Fibroblast of lung (primary cell): ENCODE data around the gene UBE2L3.

Experiments
- EZH2 ChIP-seq: IDR thresholded peaks from 2 replicates; pipeline ENCODE4 v1.5.1; 2012; ENCODE audit warnings: low read length, control low read depth, mild to moderate bottlenecking; ENCODE audit errors: missing control alignments
- TF ChIP-seq, protein P1 (sequence below), 2 donors: IDR thresholded peaks in 1 of 2; conservative IDR thresholded peaks in 1 of 2; 1 replicate in 1 of 2; 2 replicates in 1 of 2; pipeline ENCODE4 v1.5.1; 2011 to 2012; ENCODE audit warnings: low read length in 2 of 2, control low read depth in 1 of 2, inconsistent platforms in 1 of 2, low read depth in 1 of 2, mild to moderate bottlenecking in 1 of 2

DNA sequence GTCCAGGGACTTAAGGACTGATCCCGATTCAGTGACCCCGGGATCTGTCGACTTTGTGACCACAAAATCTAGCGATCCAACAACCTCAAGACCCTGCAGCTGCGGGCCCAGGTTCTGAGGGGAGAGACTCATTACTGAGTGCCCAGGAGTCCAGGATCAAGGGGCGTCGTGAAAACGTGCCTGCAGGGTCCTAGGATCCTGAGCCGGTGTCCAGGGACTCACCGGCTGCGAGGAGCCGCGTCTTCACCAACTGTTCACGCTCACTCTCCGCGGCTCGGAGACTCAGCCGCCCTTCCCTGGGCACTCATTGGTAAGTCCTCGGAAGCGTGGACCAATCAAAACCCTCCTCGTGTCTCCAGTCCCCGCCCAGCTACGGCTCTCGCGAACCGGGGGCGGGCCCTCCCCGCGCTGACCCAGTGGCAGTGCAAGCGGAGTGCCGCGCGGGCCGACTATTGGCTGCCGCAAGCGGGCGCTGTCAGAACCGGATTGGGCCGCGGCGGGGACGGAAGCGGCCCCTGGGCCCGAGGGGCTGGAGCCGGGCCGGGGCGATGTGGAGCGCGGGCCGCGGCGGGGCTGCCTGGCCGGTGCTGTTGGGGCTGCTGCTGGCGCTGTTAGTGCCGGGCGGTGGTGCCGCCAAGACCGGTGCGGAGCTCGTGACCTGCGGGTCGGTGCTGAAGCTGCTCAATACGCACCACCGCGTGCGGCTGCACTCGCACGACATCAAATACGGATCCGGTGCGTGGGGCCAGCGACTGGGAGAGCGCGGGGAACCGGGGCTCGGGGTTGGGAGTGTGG is 74.5 kb downstream of the UBE2L3 start, which contains the start of gene SDF2L1:
- no peak for TF ChIP-seq EZH2
- TF ChIP-seq, protein P1, sequence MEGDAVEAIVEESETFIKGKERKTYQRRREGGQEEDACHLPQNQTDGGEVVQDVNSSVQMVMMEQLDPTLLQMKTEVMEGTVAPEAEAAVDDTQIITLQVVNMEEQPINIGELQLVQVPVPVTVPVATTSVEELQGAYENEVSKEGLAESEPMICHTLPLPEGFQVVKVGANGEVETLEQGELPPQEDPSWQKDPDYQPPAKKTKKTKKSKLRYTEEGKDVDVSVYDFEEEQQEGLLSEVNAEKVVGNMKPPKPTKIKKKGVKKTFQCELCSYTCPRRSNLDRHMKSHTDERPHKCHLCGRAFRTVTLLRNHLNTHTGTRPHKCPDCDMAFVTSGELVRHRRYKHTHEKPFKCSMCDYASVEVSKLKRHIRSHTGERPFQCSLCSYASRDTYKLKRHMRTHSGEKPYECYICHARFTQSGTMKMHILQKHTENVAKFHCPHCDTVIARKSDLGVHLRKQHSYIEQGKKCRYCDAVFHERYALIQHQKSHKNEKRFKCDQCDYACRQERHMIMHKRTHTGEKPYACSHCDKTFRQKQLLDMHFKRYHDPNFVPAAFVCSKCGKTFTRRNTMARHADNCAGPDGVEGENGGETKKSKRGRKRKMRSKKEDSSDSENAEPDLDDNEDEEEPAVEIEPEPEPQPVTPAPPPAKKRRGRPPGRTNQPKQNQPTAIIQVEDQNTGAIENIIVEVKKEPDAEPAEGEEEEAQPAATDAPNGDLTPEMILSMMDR (conservative IDR thresholded peaks at IDR 0.05 in 1 of 2, IDR thresholded peaks at IDR 0.05 in 1 of 2; ENCODE audit: low read depth in 1 of 2, low read length in 2 of 2), result no peak
